MM.1S (cell line): ENCODE results near the gene MANEAL.
"Not testable (repeated sequence)": the region's sequence is repeated elsewhere in the genome, so short reads cannot be mapped to it uniquely, and the experiment has no call there.

Experiments
- DNase-seq: peaks from one replicate; pipeline ENCODE4 v3.0.0-alpha.2; 2015
- H2AFZ ChIP-seq: fragments of 300-600 bp; sonication (generic); 2 replicates; pipeline ENCODE4 v1.6.0; 2016; ENCODE audit warnings: antibody characterized with exemption, low read length
- H3F3A ChIP-seq: fragments of 300-600 bp; sonication (generic); 2 replicates; pipeline ENCODE4 v1.6.1; 2016; ENCODE audit warnings: mild to moderate bottlenecking, antibody characterized with exemption, low read length, moderate library complexity, mixed read lengths; ENCODE audit not compliant: insufficient read depth
- H3K27ac ChIP-seq: fragments of 300-600 bp; sonication (generic); 2 replicates; pipeline ENCODE4 v1.5.1; 2016; ENCODE audit warnings: mild to moderate bottlenecking, low read length
- H3K27me3 ChIP-seq: fragments of 300-600 bp; sonication (generic); replicated peaks from 2 replicates; pipeline ENCODE4 v1.6.0; 2016; ENCODE audit warnings: low read length; ENCODE audit not compliant: insufficient read depth
- H3K36me3 ChIP-seq: fragments of 300-600 bp; sonication (generic); replicated peaks from 2 replicates; pipeline ENCODE4 v1.6.1; 2016; ENCODE audit warnings: mild to moderate bottlenecking, low read length, mixed read lengths; ENCODE audit not compliant: insufficient read depth
- H3K4me1 ChIP-seq: fragments of 300-600 bp; sonication (generic); 2 replicates; pipeline ENCODE4 v1.6.1; 2016; ENCODE audit warnings: low read length, mixed read lengths
- H3K4me2 ChIP-seq: fragments of 300-600 bp; sonication (generic); 2 replicates; pipeline ENCODE4 v1.6.0; 2016; ENCODE audit warnings: low read depth, low read length
- H3K4me3 ChIP-seq: fragments of 300-600 bp; sonication (generic); 2 replicates; pipeline ENCODE4 v1.5.1; 2016; ENCODE audit warnings: low read length, mixed read lengths
- H3K79me2 ChIP-seq: fragments of 300-600 bp; sonication (generic); 2 replicates; pipeline ENCODE4 v1.6.1; 2016; ENCODE audit warnings: mixed run types, low read length, mixed read lengths
- H3K9ac ChIP-seq: fragments of 300-600 bp; sonication (generic); 2 replicates; pipeline ENCODE4 v1.6.1; 2016; ENCODE audit warnings: low read length, mixed read lengths
- H3K9me2 ChIP-seq: fragments of 300-600 bp; sonication (generic); replicated peaks from 2 replicates; pipeline ENCODE4 v1.6.1; 2016; ENCODE audit warnings: mild to moderate bottlenecking, low read length, mixed read lengths; ENCODE audit not compliant: insufficient read depth
- H3K9me3 ChIP-seq: fragments of 300-600 bp; sonication (generic); replicated peaks from 2 replicates; pipeline ENCODE4 v1.6.1; 2016; ENCODE audit warnings: mild to moderate bottlenecking, low read length, mixed read lengths; ENCODE audit not compliant: insufficient read depth
- H4K20me1 ChIP-seq: fragments of 300-600 bp; sonication (generic); 2 replicates; pipeline ENCODE4 v1.6.1; 2016; ENCODE audit warnings: mild to moderate bottlenecking, low read length, moderate library complexity, mixed read lengths; ENCODE audit not compliant: insufficient read depth
- EZH2 ChIP-seq: fragments of 300-600 bp; sonication (generic); optimal IDR thresholded peaks from 2 replicates; pipeline ENCODE3; 2017; ENCODE audit warnings: low read depth, mild to moderate bottlenecking, antibody characterized with exemption, low read length, mixed read lengths
- EZH2phosphoT487 ChIP-seq: fragments of 300-600 bp; sonication (generic); IDR thresholded peaks from 2 replicates; pipeline ENCODE4 v1.6.1; 2018; ENCODE audit warnings: antibody characterized with exemption, low read length
- TF ChIP-seq, protein P1 (sequence below): fragments of 300-600 bp; sonication (generic); IDR thresholded peaks from 2 replicates; pipeline ENCODE4 v1.5.1; 2016; ENCODE audit warnings: antibody characterized with exemption, low read length, mixed read lengths

Gene MANEAL

DNA sequence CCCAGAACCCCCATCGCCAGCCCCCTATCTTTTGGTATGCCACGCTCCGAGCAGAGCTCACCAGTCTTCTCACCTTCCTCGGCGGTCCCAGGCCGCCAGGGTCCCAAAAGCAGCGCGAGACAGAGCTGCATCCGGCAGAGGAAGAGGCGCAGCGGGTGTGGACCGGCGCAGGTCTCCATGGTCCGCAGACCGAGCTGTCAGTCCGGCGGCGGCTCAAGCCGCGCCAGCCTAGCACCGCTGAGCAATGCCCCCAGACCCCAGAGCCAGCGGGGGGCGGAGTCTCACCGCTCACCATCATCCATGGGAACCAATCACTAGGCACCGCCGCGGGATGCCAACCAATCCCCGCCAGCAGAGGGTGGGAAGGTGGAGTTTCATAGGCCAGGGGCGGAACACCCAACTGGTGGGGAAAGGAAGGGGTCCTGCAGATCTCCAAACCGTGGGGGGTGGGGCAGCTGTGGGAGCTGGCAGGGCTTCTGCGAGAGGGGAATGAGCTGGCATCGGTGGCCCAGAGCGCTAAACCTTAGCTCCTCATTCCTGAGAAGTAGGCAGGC is 28.7 kb upstream of the MANEAL start, which contains the start of gene EPHA10:
Gene EPHA10 (minus strand): TSS at position 233 of the 554 bp plus-strand sequence. CDS start 54 bp downstream, at position 179.
- Histone ChIP-seq H3K79me2 (no peaks in the 10 kb centered on the region), H2AFZ (peak within 1 kb of the TSS; percentile 54), H3K27ac (no peak within 1 kb of the TSS), H3K36me3 (no peaks in the 10 kb centered on the region), H3F3A (no peaks in the 10 kb centered on the region), H3K27me3 (peaks cover 57% of the 10 kb centered on the region), H3K4me3 (peak within 1 kb of the TSS; percentile 46), H3K4me1 (peaks cover 7% of the 10 kb centered on the region; the same call in 1 of the 2 replicates), H3K9me2 (no peaks in the 10 kb centered on the region), H3K9ac (no peak within 1 kb of the TSS), H4K20me1 (no peaks in the 10 kb centered on the region), H3K9me3 (no peaks in the 10 kb centered on the region), H3K4me2 (peak within 1 kb of the TSS; percentile 67)
- TF ChIP-seq EZH2, result no peak
- no peak for DNase-seq

DNA sequence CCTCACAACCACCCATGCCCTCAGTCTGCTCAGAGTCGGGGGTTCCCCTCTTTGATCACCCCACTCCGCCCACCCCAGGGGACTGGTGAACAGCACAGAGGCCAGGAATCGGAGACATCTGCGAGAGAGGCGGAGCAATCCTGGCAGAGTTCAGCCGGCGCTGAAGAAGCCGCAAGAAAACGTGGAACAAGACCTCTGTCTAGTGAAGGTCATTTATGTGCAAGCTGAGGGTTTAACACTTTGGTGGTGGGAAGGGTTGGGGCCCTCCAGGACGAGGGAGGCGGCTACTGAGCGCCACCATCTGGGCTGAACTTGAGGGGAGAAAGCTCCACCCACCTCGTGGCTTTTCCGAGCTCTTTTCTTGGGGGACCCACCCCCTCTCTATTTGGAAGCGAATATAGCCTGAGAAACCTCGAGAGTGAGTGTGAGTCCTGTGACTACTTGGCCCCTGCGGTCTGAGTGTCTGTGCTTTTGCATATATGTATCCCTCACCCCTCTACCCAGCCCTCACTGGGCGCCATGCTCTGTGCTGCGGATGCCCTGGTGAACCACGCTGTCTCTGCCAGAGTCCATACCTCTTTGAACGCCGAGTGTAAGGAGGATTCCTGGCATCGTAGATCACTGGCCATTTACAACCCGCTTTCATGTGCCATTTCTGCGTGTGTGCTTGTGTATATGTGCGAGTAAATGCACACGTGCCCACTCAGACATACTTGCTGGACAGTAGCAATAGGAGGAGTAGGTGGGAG is 27.6 kb upstream of the MANEAL start:
- H3K4me2 ChIP-seq, result peak overlapping the region; percentile 67
- no peaks in the 10 kb centered on the region for H3K9me3 ChIP-seq
- no peaks in the 10 kb centered on the region for H3K36me3 ChIP-seq
- TF ChIP-seq, protein P1, sequence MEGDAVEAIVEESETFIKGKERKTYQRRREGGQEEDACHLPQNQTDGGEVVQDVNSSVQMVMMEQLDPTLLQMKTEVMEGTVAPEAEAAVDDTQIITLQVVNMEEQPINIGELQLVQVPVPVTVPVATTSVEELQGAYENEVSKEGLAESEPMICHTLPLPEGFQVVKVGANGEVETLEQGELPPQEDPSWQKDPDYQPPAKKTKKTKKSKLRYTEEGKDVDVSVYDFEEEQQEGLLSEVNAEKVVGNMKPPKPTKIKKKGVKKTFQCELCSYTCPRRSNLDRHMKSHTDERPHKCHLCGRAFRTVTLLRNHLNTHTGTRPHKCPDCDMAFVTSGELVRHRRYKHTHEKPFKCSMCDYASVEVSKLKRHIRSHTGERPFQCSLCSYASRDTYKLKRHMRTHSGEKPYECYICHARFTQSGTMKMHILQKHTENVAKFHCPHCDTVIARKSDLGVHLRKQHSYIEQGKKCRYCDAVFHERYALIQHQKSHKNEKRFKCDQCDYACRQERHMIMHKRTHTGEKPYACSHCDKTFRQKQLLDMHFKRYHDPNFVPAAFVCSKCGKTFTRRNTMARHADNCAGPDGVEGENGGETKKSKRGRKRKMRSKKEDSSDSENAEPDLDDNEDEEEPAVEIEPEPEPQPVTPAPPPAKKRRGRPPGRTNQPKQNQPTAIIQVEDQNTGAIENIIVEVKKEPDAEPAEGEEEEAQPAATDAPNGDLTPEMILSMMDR, result peak; percentile 40
- TF ChIP-seq EZH2phosphoT487, result no peak
- peak overlapping the region; percentile 46 for H3K4me3 ChIP-seq
- no peaks in the 10 kb centered on the region for H4K20me1 ChIP-seq
- H3K4me1 ChIP-seq, result peaks cover 7% of the 10 kb centered on the region; the same call in 1 of the 2 replicates
- no peak overlapping the region for H3K27ac ChIP-seq
- H3K79me2 ChIP-seq, result no peaks in the 10 kb centered on the region
- peaks cover 51% of the 10 kb centered on the region for H3K27me3 ChIP-seq
- peak; percentile 37 for DNase-seq
- H3K9me2 ChIP-seq, result no peaks in the 10 kb centered on the region
- peak overlapping the region; percentile 54 for H2AFZ ChIP-seq
- H3F3A ChIP-seq, result no peaks in the 10 kb centered on the region
- H3K9ac ChIP-seq, result no peak overlapping the region

DNA sequence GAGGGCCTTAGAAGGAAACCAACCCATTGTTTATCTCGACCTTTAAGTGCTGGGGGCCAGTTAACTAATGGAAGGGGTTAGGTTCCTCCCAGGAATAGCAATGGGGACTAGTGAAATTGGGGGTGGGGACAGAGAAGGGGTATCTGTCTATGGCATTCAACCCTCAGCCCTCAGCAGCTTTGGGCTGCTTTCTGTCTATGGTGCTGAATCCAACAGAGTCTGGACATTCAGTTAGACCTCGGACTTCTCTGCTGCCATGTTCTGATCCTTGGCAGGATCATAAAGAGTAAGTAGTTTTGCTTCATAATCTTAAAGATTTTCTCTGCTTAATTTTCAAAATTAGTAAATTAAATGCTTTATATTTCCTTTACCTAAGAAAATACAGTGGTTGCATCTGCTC is 26.2 kb upstream of the MANEAL start:
- no peak for TF ChIP-seq EZH2
- TF ChIP-seq, protein P1, result no peak
- TF ChIP-seq EZH2phosphoT487, result no peak
- peaks cover 7% of the 10 kb centered on the region; the same call in 1 of the 2 replicates for H3K4me1 ChIP-seq
- peaks cover 37% of the 10 kb centered on the region for H3K27me3 ChIP-seq

DNA sequence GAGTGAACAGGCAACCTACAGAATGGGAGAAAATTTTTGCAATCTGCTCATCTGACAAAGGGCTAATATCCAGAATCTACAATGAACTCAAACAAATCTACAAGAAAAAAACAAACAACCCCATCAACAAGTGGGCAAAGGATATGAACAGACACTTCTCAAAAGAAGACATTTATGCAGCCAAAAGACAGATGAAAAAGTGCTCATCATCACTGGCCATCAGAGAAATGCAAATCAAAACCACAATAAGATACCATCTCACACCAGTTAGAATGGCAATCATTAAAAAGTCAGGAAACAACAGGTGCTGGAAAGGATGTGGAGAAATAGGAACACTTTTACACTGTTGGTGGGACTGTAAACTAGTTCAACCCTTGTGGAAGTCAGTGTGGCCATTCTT is 22.2 kb upstream of the MANEAL start:
- not testable (repeated sequence) for H4K20me1 ChIP-seq, H3K36me3 ChIP-seq, DNase-seq, H3K9me3 ChIP-seq, H3K4me1 ChIP-seq, H3K79me2 ChIP-seq, H3F3A ChIP-seq, H3K9me2 ChIP-seq, H2AFZ ChIP-seq, H3K9ac ChIP-seq, H3K4me3 ChIP-seq, H3K27ac ChIP-seq, H3K4me2 ChIP-seq, H3K27me3 ChIP-seq

More for the DNA sequence above, 26.2 kb upstream of the MANEAL start:
- Histone ChIP-seq H3K79me2 (no peaks in the 10 kb centered on the region), H3K27ac (no peak overlapping the region), H3K9ac (no peak overlapping the region), H4K20me1 (no peaks in the 10 kb centered on the region), H3K4me3 (no peak overlapping the region), H3K9me3 (no peaks in the 10 kb centered on the region), H3K36me3 (no peaks in the 10 kb centered on the region), H2AFZ (no peak overlapping the region), H3K4me2 (no peak overlapping the region; the same call in 1 of the 2 replicates), H3K9me2 (no peaks in the 10 kb centered on the region), H3F3A (no peaks in the 10 kb centered on the region)
- DNase-seq, result no peak
